Esophagus squamous epithelium (tissue), 5 donors: ENCODE results near the gene PIP5K1B. TPM values are rescaled to one million over a fixed set of nuclear protein-coding genes. Genes with fewer than 3 reads are reported as not detected.

Experiments
- DNase-seq: peaks from one replicate; lab custom pipeline; 2025; lab: John Stamatoyannopoulos, UW
- H3K27ac ChIP-seq, 4 donors: fragments of 200-600 bp; sonication (generic); one replicate each; pipeline ENCODE4 v1.5.1; 2016 to 2019; ENCODE audit warnings: mild to moderate bottlenecking in 1 of 4
- H3K27me3 ChIP-seq, 4 donors: fragments of 200-600 bp; sonication (generic); 1 replicate in 3 of 4; 2 replicates in 1 of 4; pipeline versions ENCODE4 v1.5.1 to v1.6.0; 2017 to 2021; ENCODE audit warnings: antibody characterized with exemption in 1 of 4
- H3K36me3 ChIP-seq, 3 donors: fragments of 200-600 bp; sonication (generic); one replicate each; pipeline ENCODE4 v1.5.1; 2016 to 2019
- H3K4me1 ChIP-seq, 3 donors: fragments of 200-600 bp; sonication (generic); one replicate each; pipeline ENCODE4 v1.5.1; 2017 to 2019
- H3K4me3 ChIP-seq, 4 donors: fragments of 200-600 bp; sonication (generic); 1 replicate in 3 of 4; 2 replicates in 1 of 4; pipeline ENCODE4 v1.5.1; 2016 to 2019; ENCODE audit warnings: mild to moderate bottlenecking in 2 of 4, moderate library complexity in 1 of 4
- H3K9me3 ChIP-seq, 3 donors: fragments of 200-600 bp; sonication (generic); one replicate each; pipeline ENCODE4 v1.5.1; 2016 to 2019
- POLR2A ChIP-seq, 4 donors: fragments of 450-650 bp; IDR thresholded peaks; one replicate each; pipeline ENCODE4 v1.6.1; 2017; ENCODE audit warnings: antibody characterized with exemption in 4 of 4, mild to moderate bottlenecking in 4 of 4, moderate library complexity in 3 of 4
- WGBS, 2 donors: methylation state at CpG; one replicate each; pipeline ENCODE4 v1.1.5; 2018; 5-methylcytosine and 5-hydroxymethylcytosine counted together
- intact Hi-C: fragments of 100-400 bp; cut with DNase I; formaldehyde crosslinking; loops from one replicate; pipeline ENCODE4 v1.15.0; 2022
- total RNA-seq, 4 donors: library from RNA; depleted of rRNA; stranded (reverse); fragments of >200 nt; gene quantifications; one replicate each; pipeline ENCODE4 v1.1.0, GENCODE V29; 2016
- TF ChIP-seq, protein P1 (sequence below), 6 experiments: fragments of 450-650 bp in 4 of 6; fragments of 200-600 bp in 2 of 6; sonication (generic) in 2 of 6; IDR thresholded peaks; one replicate each; pipeline ENCODE4 v1.5.1; 2016 to 2019; ENCODE audit warnings: antibody characterized with exemption in 6 of 6, mild to moderate bottlenecking in 4 of 6, moderate library complexity in 4 of 6
- donor health status: DM: yes; HTN: yes; CAD: no.

The PIP5K1B gene
- total RNA-seq, 4 donors from 2014 or later, result 0.38 to 0.97 (median 0.56) TPM; not detected in 1

DNA sequence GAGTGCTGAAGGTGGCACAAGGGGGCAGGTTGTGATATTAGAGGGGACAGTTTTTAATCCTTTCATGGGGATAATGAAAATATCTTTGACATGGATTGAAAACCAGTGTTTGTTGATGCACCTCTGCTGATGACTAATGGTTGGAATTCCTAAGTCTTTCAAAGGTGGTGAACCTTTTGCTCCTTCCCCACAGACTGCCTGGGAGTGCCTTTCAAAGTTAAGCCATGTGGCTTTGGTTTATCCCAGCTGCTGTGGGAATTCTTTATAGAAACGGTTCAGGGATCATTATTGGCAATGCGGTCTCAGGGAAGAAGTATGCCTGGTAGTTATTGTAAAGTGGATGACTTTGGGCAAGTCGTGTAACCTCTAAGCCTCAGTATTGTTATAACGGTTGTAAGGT lies 45.7 kb downstream of the PIP5K1B start:
- TF ChIP-seq, protein P1, sequence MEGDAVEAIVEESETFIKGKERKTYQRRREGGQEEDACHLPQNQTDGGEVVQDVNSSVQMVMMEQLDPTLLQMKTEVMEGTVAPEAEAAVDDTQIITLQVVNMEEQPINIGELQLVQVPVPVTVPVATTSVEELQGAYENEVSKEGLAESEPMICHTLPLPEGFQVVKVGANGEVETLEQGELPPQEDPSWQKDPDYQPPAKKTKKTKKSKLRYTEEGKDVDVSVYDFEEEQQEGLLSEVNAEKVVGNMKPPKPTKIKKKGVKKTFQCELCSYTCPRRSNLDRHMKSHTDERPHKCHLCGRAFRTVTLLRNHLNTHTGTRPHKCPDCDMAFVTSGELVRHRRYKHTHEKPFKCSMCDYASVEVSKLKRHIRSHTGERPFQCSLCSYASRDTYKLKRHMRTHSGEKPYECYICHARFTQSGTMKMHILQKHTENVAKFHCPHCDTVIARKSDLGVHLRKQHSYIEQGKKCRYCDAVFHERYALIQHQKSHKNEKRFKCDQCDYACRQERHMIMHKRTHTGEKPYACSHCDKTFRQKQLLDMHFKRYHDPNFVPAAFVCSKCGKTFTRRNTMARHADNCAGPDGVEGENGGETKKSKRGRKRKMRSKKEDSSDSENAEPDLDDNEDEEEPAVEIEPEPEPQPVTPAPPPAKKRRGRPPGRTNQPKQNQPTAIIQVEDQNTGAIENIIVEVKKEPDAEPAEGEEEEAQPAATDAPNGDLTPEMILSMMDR (IDR thresholded peaks at IDR 0.05), result no peak
- no peak for TF ChIP-seq POLR2A (IDR thresholded peaks at IDR 0.05)
- Histone ChIP-seq H3K4me3 (no peak overlapping the region), H3K27me3 (no peaks in the 10 kb centered on the region), H3K27ac (no peak overlapping the region), H3K36me3 (no peaks in the 10 kb centered on the region), H3K4me1 (no peaks in the 10 kb centered on the region), H3K9me3 (no peaks in the 10 kb centered on the region)
- intact Hi-C loops, result no loop called here
- 12 to 21% methylated on average over 4 of the region's 4 CpGs for WGBS, 2 donors
- no peak for DNase-seq

DNA sequence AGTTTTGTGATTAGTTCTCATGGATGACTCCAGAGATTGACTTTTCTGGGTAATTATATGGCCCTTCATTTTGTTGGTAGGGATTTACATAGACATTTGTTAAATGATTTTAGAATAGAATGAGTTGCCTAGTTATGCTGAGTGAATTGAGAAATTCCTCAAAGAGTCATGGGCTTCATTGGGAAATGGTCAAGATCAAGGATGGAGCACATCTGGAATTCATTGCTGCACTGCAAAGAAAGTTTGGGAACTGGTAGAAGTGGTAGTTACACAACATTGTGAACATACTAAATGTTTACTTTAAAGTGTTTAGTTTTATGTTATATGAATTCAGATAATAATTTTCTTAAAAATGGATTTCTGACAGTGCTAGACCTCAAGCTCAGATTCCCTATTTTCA lies 46.5 kb downstream of the PIP5K1B start:
- H3K27me3 ChIP-seq, result no peaks in the 10 kb centered on the region
- intact Hi-C loops, result no loop called here
- no peak overlapping the region for H3K4me3 ChIP-seq
- no peaks in the 10 kb centered on the region for H3K9me3 ChIP-seq
- no peak for DNase-seq
- H3K36me3 ChIP-seq, result no peaks in the 10 kb centered on the region
- H3K4me1 ChIP-seq, result no peaks in the 10 kb centered on the region
- TF ChIP-seq, protein P1 (IDR thresholded peaks at IDR 0.05), result no peak
- no peak for TF ChIP-seq POLR2A (IDR thresholded peaks at IDR 0.05)
- no peak overlapping the region for H3K27ac ChIP-seq

DNA sequence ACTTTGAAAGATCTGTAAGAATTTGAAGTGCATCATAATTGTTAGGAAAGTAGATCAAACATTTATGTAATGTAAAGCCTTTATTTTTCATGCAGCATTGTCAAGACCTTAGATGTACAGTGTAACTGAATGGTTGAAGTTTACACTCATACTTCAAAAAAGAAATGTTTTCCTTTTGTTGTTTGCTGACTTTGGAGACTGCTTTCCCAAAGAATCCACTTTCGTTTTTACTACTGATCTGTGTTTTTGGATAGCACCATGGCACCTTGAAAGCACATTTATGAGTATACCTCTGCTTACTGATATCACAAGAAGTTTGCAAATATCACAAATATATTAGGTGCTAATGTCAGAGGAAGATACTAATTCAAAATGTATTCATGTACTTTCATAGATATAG lies 50.0 kb downstream of the PIP5K1B start:
- Histone ChIP-seq H3K36me3 (no peaks in the 10 kb centered on the region), H3K4me1 (no peaks in the 10 kb centered on the region), H3K9me3 (no peaks in the 10 kb centered on the region), H3K27ac (no peak overlapping the region), H3K27me3 (peaks cover 0 to 11% (median 0%) of the 10 kb centered on the region in 4 donors), H3K4me3 (no peak overlapping the region)
- TF ChIP-seq POLR2A (IDR thresholded peaks at IDR 0.05), result no peak
- TF ChIP-seq, protein P1 (IDR thresholded peaks at IDR 0.05), result no peak
- DNase-seq, result no peak
- 21 to 29% methylated on average over 1 of the region's 1 CpG for WGBS, 2 donors
- intact Hi-C loops, result no loop called here

GRCh38 chr9:68755752-68756151 lies 50.7 kb downstream of the PIP5K1B start:
- Histone ChIP-seq H3K36me3 (no peaks in the 10 kb centered on the region), H3K27ac (no peak overlapping the region), H3K27me3 (peaks cover 0 to 11% (median 0%) of the 10 kb centered on the region in 4 donors), H3K4me3 (no peak overlapping the region), H3K9me3 (no peaks in the 10 kb centered on the region), H3K4me1 (no peaks in the 10 kb centered on the region)
- DNase-seq, result no peak
- TF ChIP-seq POLR2A (IDR thresholded peaks at IDR 0.05), result no peak
- TF ChIP-seq, protein P1 (IDR thresholded peaks at IDR 0.05), result no peak
- WGBS, 2 donors, result 31 to 52% methylated on average over 4 of the region's 4 CpGs
- intact Hi-C loops, result no loop called here

DNA sequence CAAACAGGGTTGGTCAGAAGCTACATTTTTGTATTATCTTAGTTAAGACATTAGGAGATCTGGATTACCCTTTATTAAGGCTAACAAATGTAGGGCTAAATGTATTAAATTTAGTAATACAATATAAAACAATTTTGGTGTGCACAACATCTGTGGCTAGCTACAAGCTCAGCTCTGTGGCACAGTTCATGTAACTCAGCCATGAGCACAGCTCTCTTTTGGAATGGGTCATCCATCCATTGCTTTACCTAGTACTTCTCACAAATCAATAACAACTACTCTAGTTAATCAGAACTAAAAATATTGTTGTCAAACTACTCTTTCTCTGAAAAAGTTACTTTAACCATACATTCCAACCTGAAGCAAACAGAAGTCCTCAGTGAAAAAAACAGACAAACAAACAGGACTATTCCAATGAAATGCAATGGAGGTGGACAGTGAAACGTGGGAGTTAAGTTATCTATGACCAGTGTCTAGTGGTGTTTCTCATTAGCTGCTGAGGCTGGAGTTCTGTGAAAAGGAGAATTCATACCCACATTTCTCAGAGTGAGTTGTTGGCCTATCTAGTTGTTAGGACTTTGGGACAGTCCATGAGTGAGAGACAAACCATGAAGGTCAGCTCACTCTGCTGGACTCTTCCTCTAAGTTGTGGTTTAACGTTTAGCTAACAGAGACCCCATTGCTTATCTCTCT lies 55.1 kb downstream of the PIP5K1B start:
- TF ChIP-seq POLR2A (IDR thresholded peaks at IDR 0.05), result no peak
- TF ChIP-seq, protein P1 (IDR thresholded peaks at IDR 0.05), result no peak
- H3K9me3 ChIP-seq, result no peaks in the 10 kb centered on the region
- intact Hi-C loops, result no loop called here
- 62 to 74% methylated on average over 2 of the region's 2 CpGs for WGBS, 2 donors
- no peaks in the 10 kb centered on the region for H3K4me1 ChIP-seq
- peaks cover 0 to 32% (median 0%) of the 10 kb centered on the region in 4 donors for H3K27me3 ChIP-seq
- H3K36me3 ChIP-seq, result no peaks in the 10 kb centered on the region
- H3K27ac ChIP-seq, result no peak overlapping the region
- no peak for DNase-seq
- no peak overlapping the region for H3K4me3 ChIP-seq
